Stimulated activated CD4-positive, alpha-beta T cell treated with anti-CD3 and anti-CD28 coated beads, Interleukin-2, amount 100 ng/mL, for 48 hours (primary cell): Measurements from ENCODE around the gene PIGL.

Experiments used
- DNase-seq, 2 donors: peaks; one replicate each; pipeline ENCODE4 v3.0.0-alpha.2; 2020

The PIGL gene

GRCh38 chr17:16354585-16354984, 137.6 kb downstream of the PIGL start:
- DNase-seq = no peak

- DNase-seq = no peak
Measured at GRCh38 chr17:16358394-16358793, 141.4 kb downstream of the PIGL start.

- DNase-seq = no peak
Measured at GRCh38 chr17:16361874-16362273, 144.9 kb downstream of the PIGL start.

- DNase-seq = peak; percentile 70 to 76
Measured at GRCh38 chr17:16363749-16364536, 146.9 kb downstream of the PIGL start.

- no peak for DNase-seq
Measured at GRCh38 chr17:16364625-16365024, 147.6 kb downstream of the PIGL start.

GRCh38 chr17:16371742-16372141, 154.7 kb downstream of the PIGL start:
- no peak for DNase-seq

GRCh38 chr17:16374146-16374938, 157.3 kb downstream of the PIGL start:
- DNase-seq = no peak
